ENCODE measurements around the gene OPCML.

Gene OPCML

GRCh38 chr11:132904091-132904490 lies 628.2 kb downstream of the OPCML start:
- TF ChIP-seq CTCF (IDR thresholded peaks at IDR 0.05; ENCODE audit: unreplicated experiment in 3 of 3) = no peak
- peaks cover 7% of the 10 kb centered on the region for H3K27me3 Mint-ChIP-seq (ENCODE audit: low read depth)
- no peak overlapping the region for H3K27ac Mint-ChIP-seq
- no peak overlapping the region for H3K4me3 Mint-ChIP-seq
- H3K36me3 Mint-ChIP-seq (ENCODE audit: low read depth) = no peaks in the 10 kb centered on the region
- H3K4me1 Mint-ChIP-seq = peaks cover 37% of the 10 kb centered on the region
- no peaks in the 10 kb centered on the region for H3K9me3 Mint-ChIP-seq

- no peak overlapping the region for H3K4me3 Mint-ChIP-seq
- no peaks in the 10 kb centered on the region for H3K9me3 Mint-ChIP-seq
- no peak overlapping the region for H3K27ac Mint-ChIP-seq
- peaks cover 17% of the 10 kb centered on the region for H3K4me1 Mint-ChIP-seq
- no peaks in the 10 kb centered on the region for H3K36me3 Mint-ChIP-seq (ENCODE audit: low read depth)
- peaks cover 8% of the 10 kb centered on the region for H3K27me3 Mint-ChIP-seq (ENCODE audit: low read depth)
- no peak for TF ChIP-seq CTCF (IDR thresholded peaks at IDR 0.05; ENCODE audit: unreplicated experiment in 3 of 3)
These were observed 630.4 kb downstream of the OPCML start for GRCh38 chr11:132901638-132902471.

- Mint-ChIP-seq H3K27ac (no peak overlapping the region), H3K9me3 (no peaks in the 10 kb centered on the region), H3K4me3 (no peak overlapping the region), H3K36me3 (ENCODE audit: low read depth) (no peaks in the 10 kb centered on the region), H3K4me1 (peaks cover 18% of the 10 kb centered on the region), H3K27me3 (ENCODE audit: low read depth) (peaks cover 8% of the 10 kb centered on the region)
- no peak for TF ChIP-seq CTCF (IDR thresholded peaks at IDR 0.05; ENCODE audit: unreplicated experiment in 3 of 3)
These were observed 633.6 kb downstream of the OPCML start for GRCh38 chr11:132898676-132899075.

- Mint-ChIP-seq H3K27ac (no peak overlapping the region), H3K9me3 (no peaks in the 10 kb centered on the region), H3K4me3 (no peak overlapping the region), H3K4me1 (peaks cover 18% of the 10 kb centered on the region), H3K27me3 (ENCODE audit: low read depth) (peaks cover 8% of the 10 kb centered on the region), H3K36me3 (ENCODE audit: low read depth) (no peaks in the 10 kb centered on the region)
- TF ChIP-seq CTCF (IDR thresholded peaks at IDR 0.05; ENCODE audit: unreplicated experiment in 3 of 3) = no peak
These were observed 634.3 kb downstream of the OPCML start for GRCh38 chr11:132898021-132898420.

GRCh38 chr11:132895340-132895739 lies 637.0 kb downstream of the OPCML start:
- Mint-ChIP-seq H3K27ac (no peak overlapping the region), H3K4me3 (no peak overlapping the region), H3K27me3 (ENCODE audit: low read depth) (peaks cover 6% of the 10 kb centered on the region), H3K36me3 (ENCODE audit: low read depth) (no peaks in the 10 kb centered on the region), H3K9me3 (no peaks in the 10 kb centered on the region), H3K4me1 (peaks cover 6% of the 10 kb centered on the region)
- TF ChIP-seq CTCF (IDR thresholded peaks at IDR 0.05; ENCODE audit: unreplicated experiment in 3 of 3) = no peak

GRCh38 chr11:132894606-132895005 lies 637.7 kb downstream of the OPCML start:
- peaks cover 12% of the 10 kb centered on the region for H3K4me1 Mint-ChIP-seq
- H3K9me3 Mint-ChIP-seq = no peaks in the 10 kb centered on the region
- H3K27me3 Mint-ChIP-seq (ENCODE audit: low read depth) = peaks cover 4% of the 10 kb centered on the region
- no peaks in the 10 kb centered on the region for H3K36me3 Mint-ChIP-seq (ENCODE audit: low read depth)
- no peak overlapping the region for H3K27ac Mint-ChIP-seq
- H3K4me3 Mint-ChIP-seq = no peak overlapping the region
- TF ChIP-seq CTCF (IDR thresholded peaks at IDR 0.05; ENCODE audit: unreplicated experiment in 3 of 3) = no peak
